ENCODE results near the gene BCAP29. TPM values are rescaled to one million over a fixed set of nuclear protein-coding genes. Genes with fewer than 3 reads are reported as not detected.
A peak's percentile ranks its signal among the peaks of the same experiment; 100 is the strongest.
"Not testable (repeated sequence)": the region's sequence is repeated elsewhere in the genome, so short reads cannot be mapped to it uniquely, and the experiment has no call there.

BCAP29 gene
- 53.9 and 73.5 TPM in 2 replicates for total RNA-seq

DNA sequence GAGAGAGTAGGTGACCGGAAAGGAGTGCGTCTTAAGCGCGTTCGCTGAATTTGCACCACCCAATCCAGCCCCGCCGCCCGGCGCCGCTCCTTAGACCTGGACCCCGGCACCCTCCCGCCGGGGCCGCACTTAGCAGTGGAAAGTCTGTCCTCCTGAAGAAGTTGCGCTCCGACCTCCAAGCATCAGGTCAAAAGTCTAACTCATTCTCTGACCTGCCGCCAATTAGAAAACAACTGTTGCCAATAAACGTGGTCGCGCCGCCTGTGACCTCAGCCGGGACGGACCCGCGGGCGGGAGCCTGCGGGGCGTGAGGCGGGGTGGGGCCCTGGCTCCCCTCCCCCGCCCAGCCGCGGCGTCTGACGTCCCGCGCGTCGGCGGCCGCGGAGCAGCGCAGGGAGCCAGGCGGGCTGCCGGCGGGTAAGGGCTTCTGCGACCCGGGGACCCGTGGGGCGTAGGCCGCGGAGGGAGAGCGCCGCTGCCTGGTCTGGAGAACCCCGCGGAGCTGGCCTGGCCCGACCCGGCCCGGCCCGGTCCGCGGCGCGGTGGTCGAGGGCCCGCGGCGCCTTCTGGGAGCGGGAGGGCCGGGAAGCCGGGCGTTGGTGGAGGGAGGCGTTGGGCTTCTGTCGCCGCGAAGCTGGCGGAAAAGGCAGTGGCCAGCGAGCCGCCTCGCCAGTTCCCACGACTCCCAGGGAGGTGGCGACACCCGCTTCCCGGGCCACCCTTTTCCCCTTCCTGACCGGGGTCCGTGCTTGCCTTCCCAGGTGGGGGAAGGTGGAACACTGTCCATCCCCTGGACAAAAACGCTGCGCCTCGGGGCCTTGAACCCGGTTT, at the start of gene BCAP29:
Gene BCAP29, plus strand, starts transcription at position 362 of the 831 bp plus-strand sequence. CDS start 527 bp downstream, outside the sequence.
- peak within 1 kb of the TSS; percentile 73 for H3K4me3 ChIP-seq (ENCODE audit: low read depth, low read length)
- TF ChIP-seq, protein P1, sequence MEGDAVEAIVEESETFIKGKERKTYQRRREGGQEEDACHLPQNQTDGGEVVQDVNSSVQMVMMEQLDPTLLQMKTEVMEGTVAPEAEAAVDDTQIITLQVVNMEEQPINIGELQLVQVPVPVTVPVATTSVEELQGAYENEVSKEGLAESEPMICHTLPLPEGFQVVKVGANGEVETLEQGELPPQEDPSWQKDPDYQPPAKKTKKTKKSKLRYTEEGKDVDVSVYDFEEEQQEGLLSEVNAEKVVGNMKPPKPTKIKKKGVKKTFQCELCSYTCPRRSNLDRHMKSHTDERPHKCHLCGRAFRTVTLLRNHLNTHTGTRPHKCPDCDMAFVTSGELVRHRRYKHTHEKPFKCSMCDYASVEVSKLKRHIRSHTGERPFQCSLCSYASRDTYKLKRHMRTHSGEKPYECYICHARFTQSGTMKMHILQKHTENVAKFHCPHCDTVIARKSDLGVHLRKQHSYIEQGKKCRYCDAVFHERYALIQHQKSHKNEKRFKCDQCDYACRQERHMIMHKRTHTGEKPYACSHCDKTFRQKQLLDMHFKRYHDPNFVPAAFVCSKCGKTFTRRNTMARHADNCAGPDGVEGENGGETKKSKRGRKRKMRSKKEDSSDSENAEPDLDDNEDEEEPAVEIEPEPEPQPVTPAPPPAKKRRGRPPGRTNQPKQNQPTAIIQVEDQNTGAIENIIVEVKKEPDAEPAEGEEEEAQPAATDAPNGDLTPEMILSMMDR (conservative IDR thresholded peaks at IDR 0.05; ENCODE audit: low read depth, low read length): peak; percentile 31
- DNase-seq (ENCODE audit: low read depth): no peak

DNA sequence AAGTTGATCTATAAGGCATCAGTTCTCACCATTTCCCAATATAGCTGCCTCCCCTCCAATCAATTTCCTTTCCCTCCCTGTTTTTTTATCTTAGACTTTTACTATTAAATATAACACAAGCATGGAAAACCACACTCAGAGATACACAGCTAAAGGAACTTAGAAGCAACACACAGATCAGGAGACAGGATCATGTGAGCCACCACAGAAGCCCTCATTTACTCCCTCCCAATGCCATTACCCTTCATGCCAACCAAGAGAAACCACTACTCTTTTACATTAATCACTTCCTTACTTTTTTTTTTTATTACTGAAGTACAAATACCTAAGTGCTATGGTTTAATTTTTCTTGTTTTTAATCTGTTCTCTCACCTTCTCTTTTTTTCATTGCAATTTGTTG, 49.3 kb upstream of the BCAP29 start:
- DNase-seq (ENCODE audit: low read depth): no peak
- TF ChIP-seq, protein P1 (conservative IDR thresholded peaks at IDR 0.05; ENCODE audit: low read depth, low read length): no peak
- no peak overlapping the region for H3K4me3 ChIP-seq (ENCODE audit: low read depth, low read length)

- no peak overlapping the region for H3K4me3 ChIP-seq (ENCODE audit: low read depth, low read length)
- TF ChIP-seq, protein P1 (conservative IDR thresholded peaks at IDR 0.05; ENCODE audit: low read depth, low read length): no peak
- no peak for DNase-seq (ENCODE audit: low read depth)
Measured at GRCh38 chr7:107534139-107534538, 45.9 kb upstream of the BCAP29 start.

DNA sequence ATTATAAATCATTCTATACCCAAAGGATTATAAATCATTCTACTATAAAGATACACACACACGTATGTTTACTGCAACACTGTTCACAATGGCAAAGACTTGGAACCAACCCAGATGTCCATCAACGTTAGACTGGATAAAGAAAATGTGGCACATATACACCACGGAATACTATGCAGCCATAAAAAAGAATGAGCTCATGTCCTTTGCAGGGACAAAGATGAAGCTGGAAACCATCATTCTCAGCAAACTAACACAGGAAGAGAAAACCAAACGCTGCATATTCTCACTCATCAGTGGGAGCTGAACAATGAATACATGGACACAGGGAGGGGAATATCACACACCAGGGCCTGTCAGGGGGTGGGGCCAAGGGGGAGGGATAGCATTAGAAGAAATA, 42.8 kb upstream of the BCAP29 start:
- DNase-seq (ENCODE audit: low read depth); H3K4me3 ChIP-seq (ENCODE audit: low read depth, low read length): not testable (repeated sequence)

DNA sequence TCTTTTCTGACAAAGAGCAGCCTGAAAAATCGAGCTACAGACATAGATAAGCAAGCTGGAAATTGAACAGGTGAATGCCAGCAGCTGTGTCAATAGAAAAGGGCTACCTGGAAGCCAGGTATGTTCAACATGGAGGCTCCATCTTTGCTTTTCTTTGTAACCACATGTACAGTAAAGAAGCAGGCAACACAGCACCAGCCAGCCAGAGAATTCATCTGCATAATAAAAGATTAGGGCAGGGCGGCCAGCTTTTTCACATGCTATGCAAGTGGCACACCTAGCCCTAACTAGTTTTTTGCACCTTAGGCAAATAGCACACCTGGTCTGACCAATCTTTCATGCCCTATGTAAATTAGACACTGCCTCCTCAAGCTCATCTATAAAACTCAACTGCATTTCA, 42.0 kb upstream of the BCAP29 start:
- DNase-seq (ENCODE audit: low read depth): no peak
- TF ChIP-seq, protein P1 (conservative IDR thresholded peaks at IDR 0.05; ENCODE audit: low read depth, low read length): no peak
- H3K4me3 ChIP-seq (ENCODE audit: low read depth, low read length): no peak overlapping the region

GRCh38 chr7:107543338-107543993, 36.6 kb upstream of the BCAP29 start:
- H3K4me3 ChIP-seq (ENCODE audit: low read depth, low read length): no peak overlapping the region
- DNase-seq (ENCODE audit: low read depth): no peak
- TF ChIP-seq, protein P1 (conservative IDR thresholded peaks at IDR 0.05; ENCODE audit: low read depth, low read length): no peak

- no peak for DNase-seq (ENCODE audit: low read depth)
- TF ChIP-seq, protein P1 (conservative IDR thresholded peaks at IDR 0.05; ENCODE audit: low read depth, low read length): no peak
Measured at GRCh38 chr7:107544848-107545591, 35.0 kb upstream of the BCAP29 start.

More at GRCh38 chr7:107544848-107545591, 35.0 kb upstream of the BCAP29 start:
- no peak overlapping the region for H3K4me3 ChIP-seq (ENCODE audit: low read depth, low read length)

Measured in epithelial cell of proximal tubule (primary cell).